SH-SY5Y (cell line): ENCODE results near the gene RIN3.

Source experiments
- GATA2 ChIP-seq: IDR thresholded peaks from 2 replicates; pipeline ENCODE4 v1.6.1; 2011; ENCODE audit warnings: mild to moderate bottlenecking, low read depth, low read length
- GATA3 ChIP-seq: IDR thresholded peaks from 2 replicates; pipeline ENCODE4 v1.6.1; 2011; ENCODE audit warnings: low read depth, mild to moderate bottlenecking, low read length, moderate library complexity

DNA sequence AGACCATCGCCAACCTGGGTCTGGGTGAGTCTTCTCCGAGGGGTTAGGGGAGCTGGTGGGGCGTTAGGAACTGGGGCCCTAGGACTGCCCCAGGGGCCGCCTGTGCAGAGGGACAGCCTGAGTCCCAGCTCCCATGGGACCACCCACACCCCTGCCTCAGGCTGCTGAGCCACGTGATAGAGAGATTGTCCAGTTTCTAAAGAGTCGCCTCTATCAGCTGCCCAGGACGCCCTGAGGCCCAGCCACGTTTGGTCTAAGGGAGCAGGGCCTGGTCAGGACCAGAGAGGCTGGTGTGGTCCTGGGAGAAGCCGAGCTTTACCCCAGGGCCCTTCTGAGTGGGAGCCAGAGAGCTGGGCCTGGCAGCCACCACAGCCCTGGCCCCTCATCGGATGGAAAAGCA lies 127.7 kb downstream of the RIN3 start:
- TF ChIP-seq GATA2 = no peak
- no peak for TF ChIP-seq GATA3
